ENCODE measurements around the gene ADRB2. TPM values are rescaled to one million over a fixed set of nuclear protein-coding genes. Genes with fewer than 3 reads are reported as not detected.

The ADRB2 gene
- total RNA-seq, 4 donors from 2014 or later, result 1.1 to 5.1 (median 4.2) TPM

- TF ChIP-seq POLR2A (IDR thresholded peaks at IDR 0.05), result no peak
- TF ChIP-seq CTCF (IDR thresholded peaks at IDR 0.05), result no peak
- H3K27ac ChIP-seq, result no peak overlapping the region
- no peaks in the 10 kb centered on the region for H3K9me3 ChIP-seq
- no peaks in the 10 kb centered on the region for H3K27me3 ChIP-seq
- WGBS, 2 donors, result 77 to 80% methylated on average over 10 of the region's 10 CpGs
- H3K4me1 ChIP-seq, result no peaks in the 10 kb centered on the region
- no peak for DNase-seq
- no peaks in the 10 kb centered on the region for H3K36me3 ChIP-seq
- H3K4me3 ChIP-seq (replicated peaks in 1 of 3), result no peak overlapping the region
- intact Hi-C loops (cut with DNase I), result no loop called here
These were observed 17.3 kb downstream of the ADRB2 start for GRCh38 chr5:148843510-148844318.

- intact Hi-C loops (cut with DNase I), result no loop called here
- Histone ChIP-seq H3K27me3 (no peaks in the 10 kb centered on the region), H3K9me3 (no peaks in the 10 kb centered on the region), H3K4me3 (replicated peaks in 1 of 3) (no peak overlapping the region), H3K36me3 (no peaks in the 10 kb centered on the region), H3K27ac (no peak overlapping the region), H3K4me1 (no peaks in the 10 kb centered on the region)
- 79% methylated on average over 7 of the region's 7 CpGs for WGBS, 2 donors
- no peak for DNase-seq
- TF ChIP-seq CTCF (IDR thresholded peaks at IDR 0.05), result no peak
- TF ChIP-seq POLR2A (IDR thresholded peaks at IDR 0.05), result no peak
These were observed 18.2 kb downstream of the ADRB2 start for GRCh38 chr5:148844433-148845280.

- no peaks in the 10 kb centered on the region for H3K36me3 ChIP-seq
- H3K9me3 ChIP-seq, result no peaks in the 10 kb centered on the region
- no peaks in the 10 kb centered on the region for H3K27me3 ChIP-seq
- no peak overlapping the region for H3K27ac ChIP-seq
- intact Hi-C loops (cut with DNase I), result no loop called here
- no peak overlapping the region for H3K4me3 ChIP-seq (replicated peaks in 1 of 3)
- TF ChIP-seq CTCF (IDR thresholded peaks at IDR 0.05) (no peak), POLR2A (IDR thresholded peaks at IDR 0.05) (no peak)
- no peaks in the 10 kb centered on the region for H3K4me1 ChIP-seq
- no peak for DNase-seq
These were observed 20.5 kb downstream of the ADRB2 start for GRCh38 chr5:148846930-148847329.

GRCh38 chr5:148847456-148847855 is 21.0 kb downstream of the ADRB2 start:
- WGBS, 2 donors, result 83 to 91% methylated on average over 2 of the region's 2 CpGs
- Histone ChIP-seq H3K9me3 (no peaks in the 10 kb centered on the region), H3K27ac (no peak overlapping the region), H3K4me1 (no peaks in the 10 kb centered on the region), H3K4me3 (replicated peaks in 1 of 3) (no peak overlapping the region), H3K36me3 (no peaks in the 10 kb centered on the region), H3K27me3 (no peaks in the 10 kb centered on the region)
- intact Hi-C loops (cut with DNase I), result no loop called here
- no peak for TF ChIP-seq POLR2A (IDR thresholded peaks at IDR 0.05)
- no peak for TF ChIP-seq CTCF (IDR thresholded peaks at IDR 0.05)
- no peak for DNase-seq
